Measurements from ENCODE around the gene SFXN5. TPM values are rescaled to one million over a fixed set of nuclear protein-coding genes. Genes with fewer than 3 reads are reported as not detected.
A peak's percentile ranks its signal among the peaks of the same experiment; 100 is the strongest.

Gene SFXN5
- total and polyA plus RNA-seq, 2 of the 8 experiments (the other 6 are each of a cell fraction or from before 2014, with no cell fraction given), result 29.3 to 33.1 TPM

GRCh38 chr2:73007991-73008765, 63.3 kb downstream of the SFXN5 start:
- Histone ChIP-seq H3K79me1 (ENCODE audit: low read depth, low read length) (no peaks in the 10 kb centered on the region), H3K23ac (ENCODE audit: insufficient read length) (no peak overlapping the region), H4K5ac (ENCODE audit: insufficient read length, low read depth, low read length) (no peak overlapping the region), H3K27ac (ENCODE audit: low read depth, low read length) (no peak overlapping the region), H2BK15ac (ENCODE audit: low read length) (no peak overlapping the region), H3K23me2 (ENCODE audit: low read depth, low read length) (no peaks in the 10 kb centered on the region; the same call in 1 of the 2 replicates), H2BK120ac (replicated peaks; ENCODE audit: low read depth, low read length) (no peak overlapping the region), H2AK5ac (ENCODE audit: low read depth, low read length) (no peak overlapping the region), H2BK12ac (ENCODE audit: low read depth, low read length) (no peak overlapping the region), H3K36me3 (ENCODE audit: control insufficient read depth in 2 of 4, insufficient read depth in 4 of 4, low read length in 3 of 4) (no peaks in the 10 kb centered on the region), H3K79me2 (ENCODE audit: control insufficient read depth in 1 of 2, insufficient read depth in 2 of 2, low read length in 2 of 2) (no peaks in the 10 kb centered on the region), H3K9ac (replicated peaks in 1 of 4; ENCODE audit: extremely low read depth in 1 of 4, low read depth in 3 of 4, low read length in 3 of 4) (no peak overlapping the region), H3K4me2 (ENCODE audit: insufficient read depth in 1 of 2, low read depth in 2 of 2, low read length in 2 of 2) (no peak overlapping the region), H3K14ac (ENCODE audit: insufficient read length) (no peak overlapping the region), H2BK20ac (ENCODE audit: low read length) (no peak overlapping the region), H3K27me3 (replicated peaks in 1 of 4; ENCODE audit: control insufficient read depth in 3 of 4, extremely low read depth in 1 of 4, insufficient read depth in 3 of 4, low read length in 3 of 4) (no peaks in the 10 kb centered on the region), H3K9me3 (ENCODE audit: insufficient read depth in 2 of 2, low read depth in 1 of 2, low read length in 1 of 2) (no peaks in the 10 kb centered on the region), H2AFZ (ENCODE audit: low read length) (no peak overlapping the region), H4K91ac (replicated peaks; ENCODE audit: insufficient read length, low read length) (no peak overlapping the region), H3K18ac (ENCODE audit: extremely low read depth, low read length) (no peak overlapping the region), H4K8ac (ENCODE audit: extremely low read depth, insufficient read depth, low read length) (no peak overlapping the region), H4K20me1 (replicated peaks in 1 of 2; ENCODE audit: control insufficient read depth in 1 of 2, insufficient read depth in 2 of 2, low read length in 2 of 2) (peaks cover 0 to 4% of the 10 kb centered on the region in 2 experiments), H3K56ac (replicated peaks; ENCODE audit: insufficient read length, low read depth, low read length) (no peak overlapping the region), H3K4me3 (ENCODE audit: extremely low read depth in 1 of 4, insufficient read depth in 2 of 4, low read depth in 3 of 4, low read length in 4 of 4) (no peak overlapping the region), H3K4me1 (replicated peaks in 1 of 4; ENCODE audit: control insufficient read depth in 3 of 4, insufficient read depth in 4 of 4, low read length in 3 of 4) (no peaks in the 10 kb centered on the region), H3K4ac (replicated peaks; ENCODE audit: insufficient read length, low read depth, low read length) (no peak overlapping the region), H2BK5ac (ENCODE audit: low read depth, low read length) (no peak overlapping the region)
- WGBS, 2 experiments (ENCODE audit: extremely low coverage in 1 of 2, insufficient coverage in 1 of 2, insufficient read length in 1 of 2, insufficient replicate concordance in 2 of 2, low coverage in 1 of 2, low lambda C conversion rate in 2 of 2, missing lambda C conversion rate in 1 of 2), result 85% methylated on average over 21 of the region's 21 CpGs; no CpG with 5 or more reads in 1 of the 2 experiments
- FAIRE-seq (no peak), DNase-seq (ENCODE audit: low read depth in 1 of 2, low spot score in 2 of 2) (peak in 1 of 2 experiments; percentile 38)
- CTCF ChIA-PET (ENCODE audit: partially characterized antibody), result interaction anchor here (1.0 to 2.3 kb wide), 7 partner anchors 10 to 148 kb away, joined by 3 to 7 read pairs (median 4); partner anchors contain the start of gene SFXN5
- POLR2A ChIA-PET (ENCODE audit: partially characterized antibody), result interaction anchor here (1.5 kb wide), 1 partner anchor 35 kb away, joined by 3 read pairs; no protein-coding TSS in a partner anchor
- TF ChIP-seq ZNF274 (IDR thresholded peaks at IDR 0.05; ENCODE audit: borderline replicate concordance, extremely low read depth, low read length), result no peak
- TF ChIP-seq EP300 (IDR thresholded peaks at IDR 0.05; ENCODE audit: borderline replicate concordance in 1 of 2, low read depth in 2 of 2, low read length in 2 of 2), result no peak
- no peak for TF ChIP-seq SP1 (IDR thresholded peaks at IDR 0.05; ENCODE audit: low read depth, low read length)
- TF ChIP-seq GTF2F1 (IDR thresholded peaks at IDR 0.05; ENCODE audit: borderline replicate concordance, low read depth, low read length), result no peak
- TF ChIP-seq, protein P1, sequence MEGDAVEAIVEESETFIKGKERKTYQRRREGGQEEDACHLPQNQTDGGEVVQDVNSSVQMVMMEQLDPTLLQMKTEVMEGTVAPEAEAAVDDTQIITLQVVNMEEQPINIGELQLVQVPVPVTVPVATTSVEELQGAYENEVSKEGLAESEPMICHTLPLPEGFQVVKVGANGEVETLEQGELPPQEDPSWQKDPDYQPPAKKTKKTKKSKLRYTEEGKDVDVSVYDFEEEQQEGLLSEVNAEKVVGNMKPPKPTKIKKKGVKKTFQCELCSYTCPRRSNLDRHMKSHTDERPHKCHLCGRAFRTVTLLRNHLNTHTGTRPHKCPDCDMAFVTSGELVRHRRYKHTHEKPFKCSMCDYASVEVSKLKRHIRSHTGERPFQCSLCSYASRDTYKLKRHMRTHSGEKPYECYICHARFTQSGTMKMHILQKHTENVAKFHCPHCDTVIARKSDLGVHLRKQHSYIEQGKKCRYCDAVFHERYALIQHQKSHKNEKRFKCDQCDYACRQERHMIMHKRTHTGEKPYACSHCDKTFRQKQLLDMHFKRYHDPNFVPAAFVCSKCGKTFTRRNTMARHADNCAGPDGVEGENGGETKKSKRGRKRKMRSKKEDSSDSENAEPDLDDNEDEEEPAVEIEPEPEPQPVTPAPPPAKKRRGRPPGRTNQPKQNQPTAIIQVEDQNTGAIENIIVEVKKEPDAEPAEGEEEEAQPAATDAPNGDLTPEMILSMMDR (IDR thresholded peaks at IDR 0.05; ENCODE audit: control extremely low read depth in 1 of 3, insufficient read depth in 1 of 3, low read depth in 1 of 3, low read length in 3 of 3), result no peak
- TF ChIP-seq BCL11A (IDR thresholded peaks at IDR 0.05; ENCODE audit: low read depth in 2 of 2, low read length in 2 of 2), result no peak
- no peak for TF ChIP-seq RFX5 (IDR thresholded peaks at IDR 0.05; ENCODE audit: borderline replicate concordance, low read depth, low read length)
- no peak for TF ChIP-seq JUN (IDR thresholded peaks at IDR 0.05; ENCODE audit: low read depth, low read length)
- TF ChIP-seq RNF2 (IDR thresholded peaks at IDR 0.05; ENCODE audit: borderline replicate concordance, low read depth, low read length, missing control alignments, poor library complexity, severe bottlenecking), result no peak
